Measurements from ENCODE around the gene DAO.

The DAO gene

DNA sequence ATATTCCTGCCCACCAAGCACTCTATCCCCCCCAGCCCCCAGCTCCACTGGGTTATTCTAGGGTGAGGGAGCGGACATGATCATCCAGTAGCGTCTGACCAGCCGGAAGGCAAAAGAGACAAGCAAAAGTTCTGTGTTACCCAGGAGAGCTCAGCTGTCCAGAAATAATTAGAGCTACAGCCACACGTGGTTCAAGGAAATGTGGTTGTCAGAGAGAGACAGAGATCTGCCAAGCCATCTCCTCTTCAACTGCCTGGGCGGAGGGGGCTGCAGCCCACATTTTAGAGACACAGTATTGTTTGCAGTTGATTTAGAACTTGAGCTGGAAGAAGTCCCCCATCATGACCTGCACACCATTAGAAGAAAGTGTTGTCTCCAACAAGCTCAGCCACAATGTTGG lies 30.4 kb downstream of the DAO start:
- TF ChIP-seq, protein P1, sequence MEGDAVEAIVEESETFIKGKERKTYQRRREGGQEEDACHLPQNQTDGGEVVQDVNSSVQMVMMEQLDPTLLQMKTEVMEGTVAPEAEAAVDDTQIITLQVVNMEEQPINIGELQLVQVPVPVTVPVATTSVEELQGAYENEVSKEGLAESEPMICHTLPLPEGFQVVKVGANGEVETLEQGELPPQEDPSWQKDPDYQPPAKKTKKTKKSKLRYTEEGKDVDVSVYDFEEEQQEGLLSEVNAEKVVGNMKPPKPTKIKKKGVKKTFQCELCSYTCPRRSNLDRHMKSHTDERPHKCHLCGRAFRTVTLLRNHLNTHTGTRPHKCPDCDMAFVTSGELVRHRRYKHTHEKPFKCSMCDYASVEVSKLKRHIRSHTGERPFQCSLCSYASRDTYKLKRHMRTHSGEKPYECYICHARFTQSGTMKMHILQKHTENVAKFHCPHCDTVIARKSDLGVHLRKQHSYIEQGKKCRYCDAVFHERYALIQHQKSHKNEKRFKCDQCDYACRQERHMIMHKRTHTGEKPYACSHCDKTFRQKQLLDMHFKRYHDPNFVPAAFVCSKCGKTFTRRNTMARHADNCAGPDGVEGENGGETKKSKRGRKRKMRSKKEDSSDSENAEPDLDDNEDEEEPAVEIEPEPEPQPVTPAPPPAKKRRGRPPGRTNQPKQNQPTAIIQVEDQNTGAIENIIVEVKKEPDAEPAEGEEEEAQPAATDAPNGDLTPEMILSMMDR (IDR thresholded peaks at IDR 0.05): no peak

DNA sequence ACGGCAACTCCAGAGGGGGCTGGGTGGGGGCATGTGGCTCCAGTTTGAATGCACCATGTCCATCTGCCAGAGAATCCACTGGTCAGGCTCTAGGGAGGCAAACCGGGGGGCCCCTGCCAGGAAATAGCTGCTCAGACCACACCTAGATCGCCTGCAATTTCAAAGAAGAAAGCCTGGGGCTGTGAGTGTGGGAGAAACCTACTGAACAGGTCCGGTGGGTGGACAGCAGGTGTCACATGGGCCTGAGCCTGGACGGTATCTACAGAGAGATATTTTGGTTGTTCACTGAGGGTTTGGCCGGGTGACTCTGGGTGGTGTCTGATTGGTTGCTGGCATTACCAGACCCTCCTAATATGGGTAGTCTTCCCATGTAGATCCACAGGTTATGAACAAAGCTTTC lies 32.0 kb downstream of the DAO start:
- TF ChIP-seq, protein P1 (IDR thresholded peaks at IDR 0.05): no peak

DNA sequence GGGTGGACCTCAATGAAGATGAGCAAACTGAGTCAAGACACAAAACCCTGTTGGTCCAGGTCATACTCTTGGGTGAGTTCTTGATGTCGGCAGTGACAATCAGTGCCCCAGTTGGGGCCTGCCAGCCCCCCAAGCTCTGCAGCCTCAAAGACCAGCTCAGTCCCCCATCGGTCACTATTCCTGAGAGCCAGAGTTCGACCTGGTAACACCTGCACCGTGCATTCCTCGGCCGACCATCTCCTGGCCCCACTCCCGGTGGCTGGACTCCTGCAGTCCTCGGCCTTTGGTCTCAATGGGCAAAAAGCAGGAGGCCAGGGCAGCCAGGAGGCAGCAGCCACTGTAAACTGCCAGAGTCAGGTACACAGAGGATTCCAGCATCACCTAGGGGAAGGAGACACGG lies 32.5 kb downstream of the DAO start:
- TF ChIP-seq, protein P1 (IDR thresholded peaks at IDR 0.05): no peak

DNA sequence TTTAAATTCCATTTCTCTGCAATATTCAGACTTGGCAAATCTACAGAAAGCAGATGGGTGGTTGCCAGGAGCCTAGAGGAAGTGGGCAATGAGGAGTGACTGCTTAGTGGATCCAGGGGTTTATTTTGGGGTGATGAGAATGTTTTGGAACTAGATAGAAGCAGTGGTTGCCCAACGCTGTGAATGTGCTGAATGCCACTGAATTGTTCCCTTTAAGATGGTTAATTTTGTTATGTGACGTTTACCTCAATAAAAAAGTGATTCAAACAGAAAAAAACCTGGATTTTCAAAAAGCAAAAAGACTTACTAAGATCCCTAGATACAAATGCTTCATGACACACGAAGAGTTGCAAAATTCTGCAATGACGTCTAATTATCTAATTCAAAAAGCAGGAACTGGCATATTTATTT lies 34.2 kb downstream of the DAO start:
- TF ChIP-seq, protein P1 (IDR thresholded peaks at IDR 0.05): no peak

DNA sequence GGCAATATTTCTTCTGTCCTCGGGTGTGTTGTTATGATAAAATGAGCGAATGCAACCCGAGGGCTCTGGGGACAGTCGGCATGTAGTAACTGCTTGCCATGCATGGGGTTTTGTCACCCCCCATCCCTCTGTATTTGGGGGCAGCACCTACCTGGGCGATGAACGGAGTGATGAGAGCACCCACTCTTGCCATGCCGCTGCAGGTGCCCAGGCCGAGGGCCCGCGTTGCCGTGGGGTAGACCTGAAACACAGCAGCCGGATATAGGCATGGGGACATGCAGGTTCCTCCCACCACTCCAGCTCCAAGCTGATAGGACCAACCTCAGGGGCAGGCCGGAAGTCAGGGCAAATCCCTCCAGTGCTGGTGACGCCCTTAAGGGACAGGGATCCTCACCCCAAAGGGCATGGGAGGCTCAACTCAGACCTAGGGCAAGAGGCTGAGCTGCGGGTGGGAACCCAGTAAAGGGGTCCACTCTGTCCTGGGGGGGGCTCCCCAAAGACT lies 35.8 kb downstream of the DAO start:
- TF ChIP-seq, protein P1 (IDR thresholded peaks at IDR 0.05): no peak

DNA sequence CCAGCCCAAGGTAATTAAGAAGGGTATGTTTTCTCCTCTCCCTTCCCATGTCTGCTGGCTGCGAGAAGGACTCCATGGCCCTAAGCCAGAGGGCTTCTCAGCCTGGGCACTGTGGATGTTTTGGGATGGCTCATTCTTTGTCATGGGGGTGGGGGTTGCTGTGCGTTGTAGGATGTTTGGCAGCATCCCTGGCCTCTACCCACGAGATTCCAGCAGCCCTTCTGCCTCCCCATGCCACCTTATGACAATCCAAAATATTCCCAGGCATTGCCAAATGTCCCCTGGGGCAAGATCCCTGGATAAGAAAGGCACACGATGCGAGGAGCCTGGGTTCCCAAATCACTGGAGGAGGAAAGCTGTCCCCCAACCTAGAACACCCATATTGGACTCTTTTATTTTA lies 36.4 kb downstream of the DAO start:
- TF ChIP-seq, protein P1 (IDR thresholded peaks at IDR 0.05): no peak

DNA sequence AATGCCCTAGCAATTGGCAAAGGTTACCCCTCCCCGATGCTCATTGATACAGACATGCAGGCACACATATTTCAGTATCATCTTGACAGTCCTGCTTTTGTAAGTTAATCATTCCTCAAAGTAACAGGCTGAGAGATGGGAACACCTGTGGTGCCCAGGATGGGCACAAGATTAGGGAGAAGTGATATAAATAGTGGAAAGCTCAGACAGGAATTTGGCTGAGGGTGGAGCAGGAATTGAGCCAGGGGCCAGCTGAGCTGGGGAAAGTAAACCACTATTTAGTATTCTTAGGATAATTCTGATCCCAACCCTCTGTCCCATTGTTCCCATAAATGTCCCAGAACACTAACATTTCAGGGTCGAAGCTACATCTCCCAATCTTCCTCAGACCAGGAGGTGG lies 38.3 kb downstream of the DAO start:
- TF ChIP-seq, protein P1 (IDR thresholded peaks at IDR 0.05): no peak

DNA sequence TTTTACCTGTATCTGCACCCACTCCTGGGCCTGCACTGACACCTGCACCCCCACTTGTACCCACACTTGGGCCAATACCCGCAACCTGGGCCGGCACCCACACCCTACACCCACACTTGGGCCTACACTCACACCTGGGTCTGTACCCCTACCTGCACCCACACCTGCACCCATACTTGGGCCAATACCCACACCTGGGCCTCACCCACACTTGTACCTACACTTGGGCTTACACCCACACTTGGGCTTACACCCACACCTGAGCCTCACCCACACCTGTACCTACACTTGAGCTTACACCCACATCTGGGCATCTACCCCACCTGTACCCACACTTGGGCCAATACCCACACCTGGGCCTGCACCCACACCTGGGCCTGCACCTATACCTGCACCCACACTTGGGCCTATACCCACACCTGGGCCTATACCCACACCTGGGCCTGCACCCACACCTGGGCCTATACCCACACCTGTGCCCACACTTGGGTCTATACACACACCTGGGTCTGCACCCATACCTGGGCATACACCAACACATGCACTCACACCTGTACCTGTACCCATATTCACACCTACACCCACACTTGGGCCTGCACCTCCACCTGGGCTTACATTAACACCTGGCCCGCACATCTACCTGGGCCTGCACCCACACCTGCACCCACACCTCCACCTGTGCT lies 39.2 kb downstream of the DAO start:
- TF ChIP-seq, protein P1 (IDR thresholded peaks at IDR 0.05): no peak

All from LNCAP (cell line).